ENCODE measurements around the gene PLAC9.

DNA sequence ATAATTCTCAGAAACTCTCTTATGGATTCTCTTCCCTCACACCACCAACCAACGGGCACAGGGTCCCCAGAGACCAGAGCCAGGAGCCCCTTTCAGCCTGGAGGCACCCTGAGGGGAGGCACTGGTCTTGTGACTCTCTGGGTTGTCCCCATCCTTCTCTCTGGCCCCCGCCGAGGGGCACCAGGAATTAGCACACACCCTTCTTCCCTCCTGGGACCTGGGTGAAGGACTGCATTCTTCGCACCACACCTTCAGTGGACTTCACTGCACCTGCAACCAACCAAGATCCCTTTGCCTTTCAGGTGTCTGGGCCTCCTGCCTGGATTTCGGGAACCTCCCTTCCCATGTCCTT lies 22.1 kb downstream of the PLAC9 start:
- TF ChIP-seq EZH2 (IDR thresholded peaks at IDR 0.05; ENCODE audit: insufficient read depth, low read length) = no peak
- TF ChIP-seq, protein P1, sequence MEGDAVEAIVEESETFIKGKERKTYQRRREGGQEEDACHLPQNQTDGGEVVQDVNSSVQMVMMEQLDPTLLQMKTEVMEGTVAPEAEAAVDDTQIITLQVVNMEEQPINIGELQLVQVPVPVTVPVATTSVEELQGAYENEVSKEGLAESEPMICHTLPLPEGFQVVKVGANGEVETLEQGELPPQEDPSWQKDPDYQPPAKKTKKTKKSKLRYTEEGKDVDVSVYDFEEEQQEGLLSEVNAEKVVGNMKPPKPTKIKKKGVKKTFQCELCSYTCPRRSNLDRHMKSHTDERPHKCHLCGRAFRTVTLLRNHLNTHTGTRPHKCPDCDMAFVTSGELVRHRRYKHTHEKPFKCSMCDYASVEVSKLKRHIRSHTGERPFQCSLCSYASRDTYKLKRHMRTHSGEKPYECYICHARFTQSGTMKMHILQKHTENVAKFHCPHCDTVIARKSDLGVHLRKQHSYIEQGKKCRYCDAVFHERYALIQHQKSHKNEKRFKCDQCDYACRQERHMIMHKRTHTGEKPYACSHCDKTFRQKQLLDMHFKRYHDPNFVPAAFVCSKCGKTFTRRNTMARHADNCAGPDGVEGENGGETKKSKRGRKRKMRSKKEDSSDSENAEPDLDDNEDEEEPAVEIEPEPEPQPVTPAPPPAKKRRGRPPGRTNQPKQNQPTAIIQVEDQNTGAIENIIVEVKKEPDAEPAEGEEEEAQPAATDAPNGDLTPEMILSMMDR (IDR thresholded peaks at IDR 0.05; ENCODE audit: insufficient read depth, low read depth, low read length) = no peak

Measured in astrocyte (in vitro differentiated cells and primary cell).